Measurements from ENCODE around the gene ANO7. TPM values are rescaled to one million over a fixed set of nuclear protein-coding genes. Genes with fewer than 3 reads are reported as not detected.

The ANO7 gene
- total RNA-seq, 5 donors from 2014 or later (not counting 1 experiment from before 2014, with no cell fraction given), result 0.53 to 0.60 (median 0.53) TPM; not detected in 2

DNA sequence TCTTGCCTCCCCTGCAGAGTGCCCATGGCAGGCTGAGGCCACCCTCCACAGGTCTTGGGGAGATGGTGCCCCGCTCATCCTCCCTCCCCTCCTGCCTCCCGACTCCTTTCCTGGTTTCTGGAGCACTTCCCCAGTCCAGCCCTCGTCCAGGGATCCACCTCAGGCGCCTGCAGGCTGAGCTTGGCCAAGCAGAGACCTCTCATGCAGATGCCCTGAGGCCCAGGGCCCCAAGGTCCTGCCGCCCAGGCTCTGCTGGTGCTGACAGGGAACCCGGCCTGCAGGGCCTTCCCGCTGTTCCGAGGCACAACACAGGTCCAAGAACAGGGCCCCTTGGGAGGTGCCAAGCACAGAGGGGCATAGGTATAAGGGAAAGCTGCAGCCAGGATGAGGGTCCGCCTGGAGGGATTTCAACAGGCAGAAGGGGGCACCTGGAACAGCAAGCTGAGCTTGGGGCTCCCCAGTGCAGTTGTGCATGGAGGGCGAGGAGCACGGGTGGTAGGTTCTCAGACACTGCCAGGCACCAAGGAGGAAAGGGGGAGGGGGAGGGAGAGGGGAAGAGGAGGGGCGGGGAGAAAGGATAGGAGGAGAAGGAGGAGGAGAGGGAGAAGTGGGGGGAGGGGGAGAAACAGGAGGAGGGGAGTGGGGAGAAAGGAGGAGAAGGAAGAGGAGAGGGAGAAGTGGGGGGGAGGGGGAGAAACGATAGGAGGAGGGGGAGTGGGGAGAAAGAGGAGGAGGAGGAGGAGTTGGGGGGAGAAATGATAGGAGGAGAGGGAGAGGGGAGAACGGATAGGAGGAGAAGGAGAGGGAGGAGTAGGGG, 1.2 kb upstream of the ANO7 start:
- POLR2A ChIA-PET, result no interaction called here
- ATAC-seq (replicated peaks in 1 of 4), result no peak

GRCh38 chr2:241187918-241188234, 601 bp upstream of the ANO7 start:
- ChIA-PET CTCF (no interaction called here), POLR2A (no interaction called here)
- H3K27ac ChIP-seq (ENCODE audit: low read length), result no peak overlapping the region
- ATAC-seq (replicated peaks in 1 of 4) (no peak), DNase-seq (no peak)
- peaks cover 3 to 7% of the 10 kb centered on the region in 2 donors for H3K36me3 ChIP-seq (ENCODE audit: control insufficient read depth in 2 of 2, extremely low read depth in 1 of 2, insufficient read depth in 1 of 2, low read length in 1 of 2)
- 63% methylated on average over 3 of the region's 4 CpGs for WGBS (ENCODE audit: insufficient coverage)
- H3K9me3 Mint-ChIP-seq, result no peaks in the 10 kb centered on the region
- no peaks in the 10 kb centered on the region for H3K27me3 Mint-ChIP-seq
- no peaks in the 10 kb centered on the region for H3K4me1 ChIP-seq (ENCODE audit: control insufficient read depth in 1 of 2, extremely low read depth in 1 of 2, insufficient read depth in 2 of 2, low read length in 2 of 2)
- H3K4me3 ChIP-seq (ENCODE audit: control insufficient read depth in 1 of 2, extremely low read depth in 1 of 2, low read length in 1 of 2), result no peak overlapping the region
- no peaks in the 10 kb centered on the region for H3K9me3 ChIP-seq
- H3K4me3 Mint-ChIP-seq, result no peak overlapping the region
- no peaks in the 10 kb centered on the region for H3K4me1 Mint-ChIP-seq
- no peaks in the 10 kb centered on the region for H3K27me3 ChIP-seq (replicated peaks in 1 of 2; ENCODE audit: control insufficient read depth in 2 of 2, extremely low read depth in 1 of 2, insufficient read depth in 2 of 2, low read length in 1 of 2)
- H3K36me3 Mint-ChIP-seq, result peaks cover 6% of the 10 kb centered on the region
- no peak overlapping the region for H3K27ac Mint-ChIP-seq

More for the DNA sequence above, 1.2 kb upstream of the ANO7 start:
- H3K27ac Mint-ChIP-seq, result no peak overlapping the region
- H3K4me1 Mint-ChIP-seq, result no peaks in the 10 kb centered on the region
- H3K9me3 Mint-ChIP-seq, result no peaks in the 10 kb centered on the region
- no peak overlapping the region for H3K4me3 Mint-ChIP-seq
- no peak for DNase-seq
- WGBS (ENCODE audit: insufficient coverage), result 76% methylated on average over 11 of the region's 14 CpGs
- Histone ChIP-seq H3K27me3 (replicated peaks in 1 of 2; ENCODE audit: control insufficient read depth in 2 of 2, extremely low read depth in 1 of 2, insufficient read depth in 2 of 2, low read length in 1 of 2) (no peaks in the 10 kb centered on the region), H3K36me3 (ENCODE audit: control insufficient read depth in 2 of 2, extremely low read depth in 1 of 2, insufficient read depth in 1 of 2, low read length in 1 of 2) (peaks cover 3 to 12% of the 10 kb centered on the region in 2 donors), H3K4me3 (ENCODE audit: control insufficient read depth in 1 of 2, extremely low read depth in 1 of 2, low read length in 1 of 2) (no peak overlapping the region), H3K27ac (ENCODE audit: low read length) (no peak overlapping the region), H3K9me3 (no peaks in the 10 kb centered on the region), H3K4me1 (ENCODE audit: control insufficient read depth in 1 of 2, extremely low read depth in 1 of 2, insufficient read depth in 2 of 2, low read length in 2 of 2) (no peaks in the 10 kb centered on the region)
- peaks cover 11% of the 10 kb centered on the region for H3K36me3 Mint-ChIP-seq
- no peaks in the 10 kb centered on the region for H3K27me3 Mint-ChIP-seq
- CTCF ChIA-PET, result no interaction called here

DNA sequence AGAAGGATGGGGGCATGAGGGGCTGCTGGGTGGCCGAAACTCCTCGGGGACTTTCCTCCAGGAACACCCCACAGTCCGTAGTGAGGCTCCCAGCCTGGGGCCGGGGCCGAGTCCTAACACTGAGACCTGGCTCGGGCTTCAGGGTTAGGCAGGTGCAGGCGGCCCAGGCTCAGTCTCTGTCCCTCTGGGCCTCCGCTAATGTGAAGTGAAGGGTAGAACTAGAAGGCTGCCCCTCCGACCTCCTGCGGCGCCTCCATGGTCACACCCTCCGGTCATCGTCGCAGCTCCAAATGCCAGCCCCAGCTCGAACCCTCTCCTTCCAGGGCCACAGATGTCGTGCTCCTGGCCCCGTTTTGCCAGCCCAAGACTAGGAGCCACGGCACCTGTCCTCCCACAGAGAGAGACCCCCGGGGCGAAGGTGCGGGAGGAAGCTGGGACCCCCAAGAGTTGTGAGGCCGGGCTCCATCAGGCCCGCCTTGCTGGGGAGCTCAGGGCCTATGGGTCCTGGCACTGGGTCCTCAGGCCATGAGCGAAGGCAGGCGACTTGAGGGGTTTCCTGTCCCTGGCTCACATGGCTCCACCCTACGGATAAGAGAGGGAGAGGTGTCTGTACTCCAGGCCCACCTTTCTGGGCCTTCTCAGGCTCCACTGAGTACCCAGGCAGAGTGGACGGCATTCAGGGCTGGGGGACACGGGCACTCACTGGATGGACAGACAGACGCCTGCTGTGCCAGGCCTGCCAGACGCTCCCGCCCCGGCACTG, 797 bp downstream of the ANO7 start:
- no peak for DNase-seq
- ChIA-PET CTCF (no interaction called here), POLR2A (no interaction called here)
- H3K27ac Mint-ChIP-seq, result no peak overlapping the region
- WGBS (ENCODE audit: insufficient coverage), result 87% methylated on average over 30 of the region's 32 CpGs
- no peaks in the 10 kb centered on the region for H3K9me3 Mint-ChIP-seq
- Histone ChIP-seq H3K27me3 (replicated peaks in 1 of 2; ENCODE audit: control insufficient read depth in 2 of 2, extremely low read depth in 1 of 2, insufficient read depth in 2 of 2, low read length in 1 of 2) (no peaks in the 10 kb centered on the region), H3K27ac (ENCODE audit: low read length) (no peak overlapping the region), H3K36me3 (ENCODE audit: control insufficient read depth in 2 of 2, extremely low read depth in 1 of 2, insufficient read depth in 1 of 2, low read length in 1 of 2) (no peaks in the 10 kb centered on the region), H3K4me3 (ENCODE audit: control insufficient read depth in 1 of 2, extremely low read depth in 1 of 2, low read length in 1 of 2) (no peak overlapping the region), H3K9me3 (no peaks in the 10 kb centered on the region), H3K4me1 (ENCODE audit: control insufficient read depth in 1 of 2, extremely low read depth in 1 of 2, insufficient read depth in 2 of 2, low read length in 2 of 2) (no peaks in the 10 kb centered on the region)
- H3K4me3 Mint-ChIP-seq, result no peak overlapping the region
- H3K27me3 Mint-ChIP-seq, result no peaks in the 10 kb centered on the region
- no peaks in the 10 kb centered on the region for H3K36me3 Mint-ChIP-seq
- ATAC-seq (replicated peaks in 1 of 4), result no peak
- no peaks in the 10 kb centered on the region for H3K4me1 Mint-ChIP-seq

DNA sequence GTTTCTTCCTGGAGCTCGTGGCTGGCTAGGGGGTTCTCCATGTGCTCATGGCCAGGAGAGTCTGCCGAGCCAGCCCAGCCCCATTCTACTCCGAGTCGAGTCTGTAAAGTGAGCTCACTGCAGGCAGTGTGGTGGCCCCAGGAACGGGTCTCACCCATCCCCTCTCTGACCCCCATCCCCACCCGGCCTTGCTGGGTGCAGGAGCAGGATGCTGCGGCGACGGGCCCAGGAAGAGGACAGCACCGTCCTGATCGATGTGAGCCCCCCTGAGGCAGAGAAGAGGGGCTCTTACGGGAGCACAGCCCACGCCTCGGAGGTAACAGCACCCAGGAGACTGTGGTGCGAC, 1.4 kb downstream of the ANO7 start:
- POLR2A ChIA-PET, result no interaction called here
- DNase-seq (no peak), ATAC-seq (replicated peaks in 1 of 4) (no peak)
- WGBS (ENCODE audit: insufficient coverage), result 90% methylated on average over 11 of the region's 15 CpGs
- Mint-ChIP-seq H3K4me1 (no peaks in the 10 kb centered on the region), H3K27ac (no peak overlapping the region), H3K4me3 (no peak overlapping the region), H3K9me3 (no peaks in the 10 kb centered on the region), H3K36me3 (no peaks in the 10 kb centered on the region), H3K27me3 (no peaks in the 10 kb centered on the region)
- no peaks in the 10 kb centered on the region for H3K27me3 ChIP-seq (replicated peaks in 1 of 2; ENCODE audit: control insufficient read depth in 2 of 2, extremely low read depth in 1 of 2, insufficient read depth in 2 of 2, low read length in 1 of 2)
- no peaks in the 10 kb centered on the region for H3K9me3 ChIP-seq
- H3K27ac ChIP-seq (ENCODE audit: low read length), result no peak overlapping the region
- H3K4me3 ChIP-seq (ENCODE audit: control insufficient read depth in 1 of 2, extremely low read depth in 1 of 2, low read length in 1 of 2), result no peak overlapping the region
- no peaks in the 10 kb centered on the region for H3K4me1 ChIP-seq (ENCODE audit: control insufficient read depth in 1 of 2, extremely low read depth in 1 of 2, insufficient read depth in 2 of 2, low read length in 2 of 2)
- H3K36me3 ChIP-seq (ENCODE audit: control insufficient read depth in 2 of 2, extremely low read depth in 1 of 2, insufficient read depth in 1 of 2, low read length in 1 of 2), result no peaks in the 10 kb centered on the region
- CTCF ChIA-PET, result no interaction called here

- Histone ChIP-seq H3K9me3 (no peaks in the 10 kb centered on the region), H3K36me3 (ENCODE audit: control insufficient read depth in 2 of 2, extremely low read depth in 1 of 2, insufficient read depth in 1 of 2, low read length in 1 of 2) (no peaks in the 10 kb centered on the region), H3K4me1 (ENCODE audit: control insufficient read depth in 1 of 2, extremely low read depth in 1 of 2, insufficient read depth in 2 of 2, low read length in 2 of 2) (no peaks in the 10 kb centered on the region), H3K4me3 (ENCODE audit: control insufficient read depth in 1 of 2, extremely low read depth in 1 of 2, low read length in 1 of 2) (no peak overlapping the region), H3K27me3 (replicated peaks in 1 of 2; ENCODE audit: control insufficient read depth in 2 of 2, extremely low read depth in 1 of 2, insufficient read depth in 2 of 2, low read length in 1 of 2) (no peaks in the 10 kb centered on the region), H3K27ac (ENCODE audit: low read length) (no peak overlapping the region)
- ChIA-PET POLR2A (no interaction called here), CTCF (no interaction called here)
- no peak for ATAC-seq (replicated peaks in 1 of 4)
- H3K4me3 Mint-ChIP-seq, result no peak overlapping the region
- WGBS (ENCODE audit: insufficient coverage), result 87% methylated on average over 18 of the region's 19 CpGs
- H3K36me3 Mint-ChIP-seq, result no peaks in the 10 kb centered on the region
- no peak for DNase-seq
- no peaks in the 10 kb centered on the region for H3K4me1 Mint-ChIP-seq
- no peaks in the 10 kb centered on the region for H3K9me3 Mint-ChIP-seq
- H3K27me3 Mint-ChIP-seq, result no peaks in the 10 kb centered on the region
- no peak overlapping the region for H3K27ac Mint-ChIP-seq
Measured at GRCh38 chr2:241190291-241190981, 2.0 kb downstream of the ANO7 start.

DNA sequence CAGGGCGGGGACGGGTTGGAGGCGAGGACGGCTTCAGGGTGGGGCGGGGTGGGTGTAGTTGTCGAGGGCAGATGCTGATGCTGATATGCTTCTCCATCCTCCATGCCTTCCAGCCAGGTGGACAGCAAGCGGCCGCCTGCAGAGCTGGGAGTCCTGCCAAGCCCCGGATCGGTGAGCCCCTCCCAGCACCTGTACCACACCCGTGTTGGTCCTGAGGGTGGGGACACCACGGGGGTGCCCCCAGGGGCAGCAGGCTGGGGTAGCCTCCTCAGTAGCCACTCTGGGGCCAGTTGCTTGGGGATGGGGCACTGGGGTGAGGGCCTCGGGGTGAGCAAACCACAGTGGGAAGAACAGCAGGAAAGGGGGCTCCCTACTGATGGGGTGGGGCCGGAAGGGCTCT, 2.6 kb downstream of the ANO7 start:
- Histone ChIP-seq H3K27me3 (replicated peaks in 1 of 2; ENCODE audit: control insufficient read depth in 2 of 2, extremely low read depth in 1 of 2, insufficient read depth in 2 of 2, low read length in 1 of 2) (no peaks in the 10 kb centered on the region), H3K4me1 (ENCODE audit: control insufficient read depth in 1 of 2, extremely low read depth in 1 of 2, insufficient read depth in 2 of 2, low read length in 2 of 2) (no peaks in the 10 kb centered on the region), H3K27ac (ENCODE audit: low read length) (no peak overlapping the region), H3K4me3 (ENCODE audit: control insufficient read depth in 1 of 2, extremely low read depth in 1 of 2, low read length in 1 of 2) (no peak overlapping the region), H3K9me3 (no peaks in the 10 kb centered on the region), H3K36me3 (ENCODE audit: control insufficient read depth in 2 of 2, extremely low read depth in 1 of 2, insufficient read depth in 1 of 2, low read length in 1 of 2) (no peaks in the 10 kb centered on the region)
- H3K4me1 Mint-ChIP-seq, result no peaks in the 10 kb centered on the region
- ATAC-seq (replicated peaks in 1 of 4) (no peak), DNase-seq (no peak)
- ChIA-PET POLR2A (no interaction called here), CTCF (interaction anchor here in 1 of 2 donors (0.6 kb wide), 1 partner anchor 334 kb away, joined by 3 read pairs; no protein-coding TSS in a partner anchor)
- H3K36me3 Mint-ChIP-seq, result no peaks in the 10 kb centered on the region
- H3K9me3 Mint-ChIP-seq, result no peaks in the 10 kb centered on the region
- no CpG with 5 or more reads among the region's 14 CpGs for WGBS (ENCODE audit: insufficient coverage)
- no peak overlapping the region for H3K4me3 Mint-ChIP-seq
- no peaks in the 10 kb centered on the region for H3K27me3 Mint-ChIP-seq
- H3K27ac Mint-ChIP-seq, result no peak overlapping the region
